COLO668 (cell line): ENCODE measurements around the gene FGF18.
"Not testable (repeated sequence)": the region's sequence is repeated elsewhere in the genome, so short reads cannot be mapped to it uniquely, and the experiment has no call there.

Experiments
- DNase-seq: peaks from one replicate; lab custom pipeline; 2025; ENCODE audit not compliant: unreplicated experiment; lab: John Stamatoyannopoulos, UW

FGF18 gene

GRCh38 chr5:171494452-171495121, 75.1 kb downstream of the FGF18 start:
- DNase-seq, result no peak

- no peak for DNase-seq
Measured at GRCh38 chr5:171495122-171495700, 75.8 kb downstream of the FGF18 start.

- no peak for DNase-seq
Measured at GRCh38 chr5:171496456-171496855, 77.0 kb downstream of the FGF18 start.

GRCh38 chr5:171497494-171497893, 78.0 kb downstream of the FGF18 start:
- DNase-seq, result not testable (repeated sequence)

GRCh38 chr5:171498166-171498565, 78.7 kb downstream of the FGF18 start:
- no peak for DNase-seq

- no peak for DNase-seq
Measured at GRCh38 chr5:171499611-171500010, 80.2 kb downstream of the FGF18 start.

GRCh38 chr5:171505473-171506043, 86.1 kb downstream of the FGF18 start:
- no peak for DNase-seq

GRCh38 chr5:171506951-171507350, 87.5 kb downstream of the FGF18 start:
- DNase-seq, result no peak
